Heart left ventricle (tissue), 13 donors: ENCODE results near the gene LMO2.

ENCODE experiments used
- POLR2A ChIP-seq, 2 donors: fragments of 450-650 bp; IDR thresholded peaks; one replicate each; pipeline ENCODE4 v1.6.1; 2017; ENCODE audit warnings: antibody characterized with exemption in 2 of 2, mild to moderate bottlenecking in 2 of 2, moderate library complexity in 2 of 2
- TF ChIP-seq, protein P1 (sequence below), 12 donors: fragments of 200-600 bp; sonication (generic) in 4 of 12; IDR thresholded peaks; one replicate each; pipeline versions ENCODE4 v1.5.0 to v1.8.0; 2018 to 2022; ENCODE audit warnings: antibody characterized with exemption in 12 of 12, mild to moderate bottlenecking in 5 of 12
- donor health status: ischemic (EF 13 %, LVEDD 7.1; RV severe dilation, severe dysfunction).
- donor health status: DM: no; HTN: yes; CAD: no.
- donor health status: DM: no; HTN: no; CAD: no.
- donor health status: ischemic (EF 25% LVEDD 6.9; RV normal size, moderate dysfunction).
- donor health status: ischemic (EF 25% LVEDD 5.7; RV mildly dilated, moderate dysfunction).
- donor health status: ischemic (EF 35%, LVEDD 5.7; RV mildly dilated, moderate dysfunction).
- donor health status: nonischemic (EF 11% LVEDD 7.7; RV severe dilation, severe dysfunction).
- donor health status: DM: yes; HTN: yes; CAD: no.
- donor health status: PGD.
- donor health status: ischemic (EF 29% LVEDD 5.4; RV normal size, mild dysfunction).
- donor health status: nonischemic (EF 23%, LVEDD 6.1; RV moderate dilation, normal function).

DNA sequence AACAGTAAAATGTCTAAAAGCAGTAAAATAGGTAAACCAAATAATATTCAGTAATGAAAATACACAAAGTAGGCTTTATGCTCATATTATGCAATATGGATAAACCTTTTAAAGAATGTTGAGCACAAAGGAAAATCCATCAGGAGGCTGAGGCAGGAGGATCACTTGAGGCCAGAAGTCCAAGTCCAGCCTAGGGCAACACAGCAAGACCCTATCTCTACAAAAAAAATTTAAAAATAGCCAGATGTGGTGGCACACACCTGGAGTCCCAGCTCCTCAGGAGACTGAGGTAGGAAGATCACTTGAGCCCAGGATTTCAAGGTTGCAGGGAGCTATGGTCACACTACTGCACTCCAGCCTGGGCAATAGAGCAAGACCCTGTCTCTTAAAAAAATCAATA lies 17.7 kb upstream of the LMO2 start:
- TF ChIP-seq POLR2A (IDR thresholded peaks at IDR 0.05), result no peak
- TF ChIP-seq, protein P1, sequence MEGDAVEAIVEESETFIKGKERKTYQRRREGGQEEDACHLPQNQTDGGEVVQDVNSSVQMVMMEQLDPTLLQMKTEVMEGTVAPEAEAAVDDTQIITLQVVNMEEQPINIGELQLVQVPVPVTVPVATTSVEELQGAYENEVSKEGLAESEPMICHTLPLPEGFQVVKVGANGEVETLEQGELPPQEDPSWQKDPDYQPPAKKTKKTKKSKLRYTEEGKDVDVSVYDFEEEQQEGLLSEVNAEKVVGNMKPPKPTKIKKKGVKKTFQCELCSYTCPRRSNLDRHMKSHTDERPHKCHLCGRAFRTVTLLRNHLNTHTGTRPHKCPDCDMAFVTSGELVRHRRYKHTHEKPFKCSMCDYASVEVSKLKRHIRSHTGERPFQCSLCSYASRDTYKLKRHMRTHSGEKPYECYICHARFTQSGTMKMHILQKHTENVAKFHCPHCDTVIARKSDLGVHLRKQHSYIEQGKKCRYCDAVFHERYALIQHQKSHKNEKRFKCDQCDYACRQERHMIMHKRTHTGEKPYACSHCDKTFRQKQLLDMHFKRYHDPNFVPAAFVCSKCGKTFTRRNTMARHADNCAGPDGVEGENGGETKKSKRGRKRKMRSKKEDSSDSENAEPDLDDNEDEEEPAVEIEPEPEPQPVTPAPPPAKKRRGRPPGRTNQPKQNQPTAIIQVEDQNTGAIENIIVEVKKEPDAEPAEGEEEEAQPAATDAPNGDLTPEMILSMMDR (IDR thresholded peaks at IDR 0.05), result no peak
